K562 (cell line): ENCODE results near the gene GATA5. TPM values are rescaled to one million over a fixed set of nuclear protein-coding genes. Genes with fewer than 3 reads are reported as not detected.
A peak's percentile ranks its signal among the peaks of the same experiment; 100 is the strongest.

Source experiments
- ATAC-seq: fragments of 200-7000 bp; cut with Tn5 transposase; 3 replicates; pipeline ENCODE4 v1.9.1; 2020; ENCODE audit warnings: moderate library complexity
- BruUV-seq: library from RNA; stranded (reverse); fragments of 400-500 nt; replicated peaks from 2 replicates; lab custom pipeline; 2021; lab: Mats Ljungman, UMichigan
- CTCF ChIA-PET: fragments of 300-600 bp; formaldehyde crosslinking; extraction: SDS; loops from one replicate; lab custom pipeline; 2021; ENCODE audit warnings: low intra/inter-chr PET ratio; lab: Yijun Ruan, JAX
- POLR2A ChIA-PET: fragments of 300-600, 350-650 bp; sonication (Branson Sonifier 250); formaldehyde crosslinking; extraction: SDS; loops from one replicate; lab custom pipeline; 2021; ENCODE audit warnings: antibody characterized with exemption, inconsistent platforms; lab: Yijun Ruan, JAX
- DNase-seq, 4 experiments: peaks; one replicate each; pipeline versions ENCODE4 v3.0.0 to v3.0.0-alpha.2; 2011 to 2018; ENCODE audit warnings: low spot score in 3 of 4, mixed read lengths in 3 of 4; ENCODE audit errors: extremely low read depth in 1 of 4
- FAIRE-seq: peaks from 2 replicates; lab custom pipeline; 2011; peaks lifted over from hg19 to GRCh38; lab: Jason Lieb, UNC
- H2AFZ ChIP-seq: 2 replicates; pipeline ENCODE4 v1.6.0; 2011; ENCODE audit warnings: low read depth, low read length, control low read depth, inconsistent platforms
- H3K27ac ChIP-seq: fragments of 200-600 bp; 3 replicates; pipeline ENCODE4 v1.8.0; 2011; ENCODE audit warnings: low read depth, mild to moderate bottlenecking, control low read depth, inconsistent platforms, low read length, moderate library complexity, mixed read lengths; ENCODE audit errors: extremely low read depth
- H3K27me3 ChIP-seq, 2 experiments: fragments of 300-600 bp in 1 of 2; 2 replicates in 1 of 2; 3 replicates in 1 of 2; pipeline versions ENCODE4 v1.6.0 to v1.8.0; 2011; ENCODE audit warnings: inconsistent platforms in 2 of 2, low read length in 2 of 2, mild to moderate bottlenecking in 1 of 2, mixed read lengths in 1 of 2, moderate library complexity in 1 of 2; ENCODE audit not compliant: control insufficient read depth in 2 of 2, insufficient read depth in 2 of 2
- H3K36me3 ChIP-seq: fragments of 300-600 bp; 3 replicates; pipeline ENCODE4 v1.8.0; 2011; ENCODE audit warnings: mild to moderate bottlenecking, low read length, inconsistent platforms; ENCODE audit not compliant: control insufficient read depth, insufficient read depth
- H3K4me1 ChIP-seq, 2 experiments: fragments of 200-600 bp in 1 of 2; replicated peaks in 1 of 2; 2 replicates in 1 of 2; 3 replicates in 1 of 2; pipeline versions ENCODE4 v1.5.1 to v1.8.0; 2011; ENCODE audit warnings: inconsistent platforms in 2 of 2, low read length in 2 of 2, mild to moderate bottlenecking in 1 of 2, mixed read lengths in 1 of 2, moderate library complexity in 1 of 2; ENCODE audit not compliant: control insufficient read depth in 2 of 2, insufficient read depth in 2 of 2
- H3K4me2 ChIP-seq: 2 replicates; pipeline ENCODE4 v1.6.1; 2011; ENCODE audit warnings: low read length, control low read depth, inconsistent platforms, mixed read lengths; ENCODE audit not compliant: insufficient read depth
- H3K4me3 ChIP-seq: fragments of 200-600 bp; sonication (generic), shearing (Covaris generic); 2 replicates; pipeline ENCODE4 v1.5.1; 2016; ENCODE audit warnings: control low read depth, inconsistent platforms
- H3K79me2 ChIP-seq: fragments of 200-600 bp; 3 replicates; pipeline ENCODE4 v1.8.0; 2011; ENCODE audit warnings: low read length, inconsistent platforms; ENCODE audit not compliant: control insufficient read depth, insufficient read depth
- H3K9ac ChIP-seq, 2 experiments: 2 replicates each; pipeline versions ENCODE4 v1.6.0 to v1.6.1; 2011; ENCODE audit warnings: low read depth in 2 of 2, low read length in 2 of 2, control low read depth in 1 of 2, inconsistent platforms in 1 of 2, mild to moderate bottlenecking in 1 of 2, mixed read lengths in 1 of 2; ENCODE audit not compliant: insufficient read depth in 1 of 2
- H3K9me1 ChIP-seq: one replicate; pipeline ENCODE4 v1.6.0; 2011; ENCODE audit warnings: inconsistent platforms, mild to moderate bottlenecking, low read length, moderate library complexity; ENCODE audit not compliant: control insufficient read depth, insufficient read depth
- H3K9me3 ChIP-seq: replicated peaks from 2 replicates; pipeline ENCODE4 v1.5.1; 2011; ENCODE audit warnings: low read depth, low read length, inconsistent platforms; ENCODE audit not compliant: control insufficient read depth, insufficient read depth
- H4K20me1 ChIP-seq: replicated peaks from 2 replicates; pipeline ENCODE4 v1.6.1; 2011; ENCODE audit warnings: low read length, inconsistent platforms, mixed read lengths; ENCODE audit not compliant: control insufficient read depth, insufficient read depth
- EHMT2 ChIP-seq: fragments of 450-650 bp; IDR thresholded peaks from 2 replicates; pipeline ENCODE4 v1.6.1; 2018; ENCODE audit warnings: antibody characterized with exemption
- FOXK2 ChIP-seq, 2 experiments: fragments of 450-650 bp; IDR thresholded peaks in 1 of 2; conservative IDR thresholded peaks in 1 of 2; 2 replicates each; pipeline ENCODE4 v1.6.1; 2016; ENCODE audit warnings: low read depth in 2 of 2, mild to moderate bottlenecking in 1 of 2
- KDM5B ChIP-seq: fragments of 200-600 bp; sonication (generic); IDR thresholded peaks from 2 replicates; pipeline ENCODE4 v1.6.1; 2012; ENCODE audit warnings: low read depth, mild to moderate bottlenecking, moderate library complexity, low read length, control low read depth, inconsistent platforms; ENCODE audit not compliant: insufficient replicate concordance
- NFRKB ChIP-seq: fragments of 450-650 bp; IDR thresholded peaks from 2 replicates; pipeline ENCODE4 v1.6.1; 2016; ENCODE audit warnings: low read depth
- POLR2G ChIP-seq: fragments of 200-400 bp; formaldehyde crosslinking; IDR thresholded peaks from 2 replicates; pipeline ENCODE4 v1.6.1; 2017; ENCODE audit warnings: low read depth, mild to moderate bottlenecking, antibody characterized with exemption, low read length, moderate library complexity
- PRDM10 ChIP-seq: fragments of 450-650 bp; IDR thresholded peaks from 2 replicates; pipeline ENCODE4 v1.6.1; 2018; ENCODE audit not compliant: partially characterized antibody
- SMAD1 ChIP-seq: fragments of 150-350 bp; IDR thresholded peaks from 2 replicates; pipeline ENCODE4 v1.6.1; 2014; ENCODE audit warnings: low read length, low read depth; ENCODE audit not compliant: partially characterized antibody
- ZBTB12 ChIP-seq: fragments of 250-450 bp; sonication (Bioruptor Pico); IDR thresholded peaks from 2 replicates; pipeline ENCODE4 v1.4.0; 2020
- ZBTB33 ChIP-seq: sonication (generic); formaldehyde crosslinking; IDR thresholded peaks from 2 replicates; pipeline ENCODE4 v1.8.1; 2023; ENCODE audit warnings: mild to moderate bottlenecking, missing genetic modification reagents
- ZNF124 ChIP-seq: sonication (generic); formaldehyde crosslinking; IDR thresholded peaks from 2 replicates; pipeline ENCODE4 v1.8.1; 2022; ENCODE audit warnings: missing genetic modification reagents
- ZNF511 ChIP-seq: sonication (generic); formaldehyde crosslinking; IDR thresholded peaks from 2 replicates; pipeline ENCODE4 v1.8.0; 2022; ENCODE audit warnings: mild to moderate bottlenecking, missing genetic modification reagents
- WGBS: fragments of 100-300 bp; shearing (Covaris generic); methylation state at CpG from one replicate; pipeline ENCODE4 v1.1.6; 2016; ENCODE audit warnings: low coverage, mixed read lengths; ENCODE audit not compliant: insufficient coverage; ENCODE audit errors: missing lambda C conversion rate; 5-methylcytosine and 5-hydroxymethylcytosine counted together
- in situ Hi-C: fragments of 300-500 bp; cut with MboI; formaldehyde crosslinking; loops from 4 replicates; pipeline ENCODE4 v1.15.0; 2018; ENCODE audit warnings: inconsistent platforms, mixed read lengths
- intact Hi-C: fragments of 100-400 bp; cut with micrococcal nuclease; formaldehyde crosslinking; loops from 2 replicates; pipeline ENCODE4 v1.14.2; 2022
- polyA plus RNA-seq, 8 experiments: library from polyadenylated mRNA; depleted of rRNA in 4 of 8; stranded (reverse) in 5 of 8; unstranded in 3 of 8; fragments of >200 nt; fragmentation: Nextera tagmentation in 2 of 8; fragmentation: Illumina TruSeq in 1 of 8; extraction: Ambion mirVana in 2 of 8; extraction: Trizol in 1 of 8; gene quantifications; 2 replicates each; pipeline versions ENCODE4 v1.2.1 to v1.2.3, GENCODE V29; 2011 to 2014; ENCODE audit warnings: inconsistent platforms in 1 of 8, missing spikeins in 1 of 8
- total RNA-seq, 7 experiments: library from RNA; depleted of rRNA in 6 of 7; stranded (reverse); fragments of >200 nt in 6 of 7; fragmentation: Illumina TruSeq in 2 of 7; extraction: Trizol in 2 of 7; gene quantifications; 2 replicates each; pipeline versions ENCODE4 v1.2.1 to v1.2.3, GENCODE V29; 2011 to 2021; ENCODE audit warnings: low replicate concordance in 1 of 7
- TF ChIP-seq, protein P1 (sequence below): fragments of 250-450 bp; sonication (Bioruptor Pico); IDR thresholded peaks from 2 replicates; pipeline ENCODE4 v1.8.0; 2021; ENCODE audit warnings: moderate library complexity, mild to moderate bottlenecking, inconsistent platforms

Gene GATA5
- total and polyA plus RNA-seq, 9 of the 15 experiments (the other 6 are each of a cell fraction or from before 2014, with no cell fraction given) = 0.09 to 0.57 (median 0.20) TPM; not detected in 3

DNA sequence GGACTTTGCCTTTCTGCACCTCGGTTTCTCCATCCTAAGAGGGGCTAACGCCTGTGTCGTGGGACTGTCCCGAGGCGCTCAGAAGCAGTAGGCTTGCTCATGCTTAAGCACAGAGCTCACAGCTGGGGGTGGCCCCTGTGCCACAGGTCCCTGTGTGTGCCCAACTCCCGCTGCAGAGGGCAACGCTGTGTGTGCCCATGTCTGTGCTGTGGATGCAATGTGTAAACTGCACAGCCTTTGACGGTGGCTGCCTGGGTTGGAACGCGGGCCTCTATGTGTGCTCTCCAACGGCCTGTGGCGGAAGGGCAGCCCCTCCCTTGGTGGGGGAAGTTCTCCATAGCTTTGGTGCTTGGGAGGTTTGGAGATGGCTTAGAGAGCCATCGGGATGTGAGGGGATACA, 10.7 kb upstream of the GATA5 start:
- WGBS = 39% methylated on average over 13 of the region's 13 CpGs
- CTCF ChIA-PET = no interaction called here
- no peak for TF ChIP-seq ZNF124 (CRISPR knock-in tag)
- TF ChIP-seq EHMT2 = no peak
- TF ChIP-seq ZBTB33 (CRISPR knock-in tag) = peak; percentile 72
- no peak for TF ChIP-seq ZNF511 (CRISPR knock-in tag)
- TF ChIP-seq ZBTB12 (CRISPR knock-in tag) = no peak
- 0 out of 2 replicates have a peak, but pooled peaks have one; percentile 4 for TF ChIP-seq NFRKB
- no peak for TF ChIP-seq FOXK2 (conservative IDR thresholded peaks at IDR 0.05 in 1 of 2, IDR thresholded peaks at IDR 0.05 in 1 of 2; ENCODE audit: low read depth in 2 of 2)
- TF ChIP-seq, protein P1, sequence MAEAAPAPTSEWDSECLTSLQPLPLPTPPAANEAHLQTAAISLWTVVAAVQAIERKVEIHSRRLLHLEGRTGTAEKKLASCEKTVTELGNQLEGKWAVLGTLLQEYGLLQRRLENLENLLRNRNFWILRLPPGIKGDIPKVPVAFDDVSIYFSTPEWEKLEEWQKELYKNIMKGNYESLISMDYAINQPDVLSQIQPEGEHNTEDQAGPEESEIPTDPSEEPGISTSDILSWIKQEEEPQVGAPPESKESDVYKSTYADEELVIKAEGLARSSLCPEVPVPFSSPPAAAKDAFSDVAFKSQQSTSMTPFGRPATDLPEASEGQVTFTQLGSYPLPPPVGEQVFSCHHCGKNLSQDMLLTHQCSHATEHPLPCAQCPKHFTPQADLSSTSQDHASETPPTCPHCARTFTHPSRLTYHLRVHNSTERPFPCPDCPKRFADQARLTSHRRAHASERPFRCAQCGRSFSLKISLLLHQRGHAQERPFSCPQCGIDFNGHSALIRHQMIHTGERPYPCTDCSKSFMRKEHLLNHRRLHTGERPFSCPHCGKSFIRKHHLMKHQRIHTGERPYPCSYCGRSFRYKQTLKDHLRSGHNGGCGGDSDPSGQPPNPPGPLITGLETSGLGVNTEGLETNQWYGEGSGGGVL (CRISPR knock-in tag) = no peak
- no peak for TF ChIP-seq SMAD1
- no peak for TF ChIP-seq POLR2G
- peak; percentile 12 for TF ChIP-seq KDM5B
- no peak for TF ChIP-seq PRDM10

More for the DNA sequence above, 10.7 kb upstream of the GATA5 start:
- peak; percentile 34 for ATAC-seq
- peak overlapping the region; percentile 36 to 77 for H3K9ac ChIP-seq
- H2AFZ ChIP-seq = peak overlapping the region; percentile 87
- peak in 1 of 4 experiments; percentile 41 for DNase-seq
- intact Hi-C loops = loop anchor here (5.0 kb wide), 1 partner anchor 79 kb away; the partner anchor contains the start of gene CABLES2
- no peaks in the 10 kb centered on the region for H3K9me3 ChIP-seq
- in situ Hi-C loops = no loop called here
- H4K20me1 ChIP-seq = no peaks in the 10 kb centered on the region
- H3K4me1 ChIP-seq = peaks cover 57 to 87% of the 10 kb centered on the region in 2 experiments
- no peaks in the 10 kb centered on the region for H3K36me3 ChIP-seq
- POLR2A ChIA-PET = interaction anchor here (0.6 to 1.7 kb wide), 2 partner anchors 8 to 104 kb away, joined by 3 to 5 read pairs; no protein-coding TSS in a partner anchor
- peak overlapping the region; percentile 65; the same call in 1 of the 2 replicates for H3K4me2 ChIP-seq
- H3K27me3 ChIP-seq = peaks cover 0 to 9% of the 10 kb centered on the region in 2 experiments; a peak in 2 of 5 replicates
- no peaks in the 10 kb centered on the region for H3K79me2 ChIP-seq
- FAIRE-seq = no peak
- BruUV-seq = no TSS peak
- no peak overlapping the region for H3K4me3 ChIP-seq
- peak overlapping the region; percentile 61 for H3K27ac ChIP-seq
- H3K9me1 ChIP-seq = no peaks in the 10 kb centered on the region
